GM08714 (cell line): ENCODE measurements around the gene VWA5B1.

Experiments used
- H3K4me3 ChIP-seq: fragments of 200-500 bp; sonication (Bioruptor generic); 2 replicates; pipeline ENCODE4 v1.5.1; 2014; ENCODE audit warnings: mild to moderate bottlenecking, low read length, inconsistent platforms
- ZNF274 ChIP-seq: IDR thresholded peaks from 2 replicates; pipeline ENCODE4 v1.6.1; 2012; ENCODE audit warnings: mild to moderate bottlenecking, low read depth, low read length

Gene VWA5B1

GRCh38 chr1:20345419-20345818, 54.7 kb downstream of the VWA5B1 start:
- TF ChIP-seq ZNF274: no peak
- H3K4me3 ChIP-seq: no peak overlapping the region

DNA sequence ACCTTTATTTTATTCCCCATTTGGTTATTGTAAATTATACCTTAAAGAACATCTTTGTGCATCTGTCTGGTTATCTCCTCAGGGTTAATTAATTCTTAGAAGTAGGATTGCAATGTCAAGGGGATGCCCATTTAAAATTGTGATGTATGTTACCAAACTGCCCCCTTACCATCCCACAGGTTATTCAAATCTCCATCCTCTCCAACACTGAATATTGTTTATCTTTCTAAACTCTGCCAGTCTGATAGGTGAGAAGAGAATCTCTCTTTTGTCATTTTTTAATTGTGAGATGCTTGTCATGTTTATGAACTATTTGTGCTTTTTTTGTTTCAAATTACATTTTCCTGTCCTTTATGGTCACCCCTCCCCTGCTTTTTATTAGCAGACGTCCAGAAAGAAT, 55.8 kb downstream of the VWA5B1 start:
- TF ChIP-seq ZNF274: no peak
- H3K4me3 ChIP-seq: no peak overlapping the region

- H3K4me3 ChIP-seq: no peak overlapping the region
Observed at GRCh38 chr1:20347699-20348098, 57.0 kb downstream of the VWA5B1 start.

DNA sequence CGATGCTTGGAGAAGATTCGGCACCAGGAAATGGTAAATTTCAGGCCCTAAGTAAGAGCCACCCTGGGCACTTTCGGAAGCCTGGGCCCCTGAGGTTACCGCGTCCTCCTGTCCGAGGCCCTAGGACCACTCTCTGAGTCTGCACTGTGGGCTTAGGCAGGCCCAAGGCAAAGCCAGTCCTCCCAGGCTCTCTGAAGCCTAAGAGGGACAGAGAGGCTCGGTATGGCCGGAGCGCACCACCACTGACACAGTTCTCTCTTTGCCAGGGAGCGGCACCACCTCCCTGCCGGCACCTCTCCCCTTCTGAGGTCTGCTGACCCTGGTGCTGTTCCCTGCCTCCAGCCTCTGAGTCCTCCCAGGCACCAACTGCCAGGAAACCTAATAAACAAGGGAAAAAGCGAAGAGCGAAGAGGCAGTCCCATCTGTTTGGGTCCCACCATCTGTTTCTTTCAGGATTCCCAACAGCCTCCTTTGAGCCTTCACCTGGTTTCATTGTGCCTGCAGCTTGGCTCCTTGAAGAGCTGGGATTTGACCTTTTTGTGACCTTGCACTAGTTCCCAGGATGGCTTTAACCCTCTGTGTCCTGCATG, 57.7 kb downstream of the VWA5B1 start:
- H3K4me3 ChIP-seq: no peak overlapping the region
- TF ChIP-seq ZNF274: no peak

More at GRCh38 chr1:20347699-20348098, 57.0 kb downstream of the VWA5B1 start:
- no peak for TF ChIP-seq ZNF274

DNA sequence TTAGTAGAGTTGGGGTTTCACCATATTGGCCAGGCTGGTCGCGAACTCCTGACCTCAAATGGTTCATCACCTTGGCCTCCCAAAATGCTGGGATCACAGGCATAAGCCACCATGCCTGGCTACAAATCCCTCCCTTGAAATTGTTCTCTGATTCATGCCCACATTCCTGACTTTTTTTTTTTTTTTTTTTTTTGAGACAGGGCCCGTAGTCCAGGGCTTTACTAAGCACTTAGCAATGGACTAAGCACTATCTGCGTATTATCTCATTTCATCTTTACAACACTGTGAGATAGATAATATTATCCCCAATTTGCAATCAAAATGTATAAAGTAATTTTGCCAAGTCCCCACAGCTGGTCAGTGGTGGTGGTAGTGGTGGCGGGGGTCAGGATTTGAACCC, 58.9 kb downstream of the VWA5B1 start:
- no peak overlapping the region for H3K4me3 ChIP-seq
- TF ChIP-seq ZNF274: no peak

- no peak overlapping the region for H3K4me3 ChIP-seq
- TF ChIP-seq ZNF274: no peak
Observed at GRCh38 chr1:20349971-20350370, 59.3 kb downstream of the VWA5B1 start.

DNA sequence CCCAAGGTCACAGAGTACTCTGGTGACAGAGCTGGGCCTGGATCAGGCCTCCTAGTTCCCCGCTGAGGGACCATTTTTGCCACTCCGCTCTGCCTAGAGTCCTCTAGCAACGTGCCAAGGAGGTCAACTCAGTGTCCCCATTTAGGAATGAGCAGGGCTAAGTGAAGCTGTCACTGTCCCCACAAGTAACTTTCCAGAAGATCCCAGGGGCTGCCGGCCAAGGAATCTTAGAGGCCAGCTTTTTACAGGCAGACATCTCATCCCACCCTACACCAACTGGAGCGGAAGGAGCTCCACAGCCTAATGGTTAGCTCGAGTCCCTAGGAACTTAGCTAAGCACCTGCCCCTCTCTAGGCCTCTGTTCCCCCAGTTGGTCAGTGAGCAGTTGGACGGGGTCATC, 59.7 kb downstream of the VWA5B1 start:
- TF ChIP-seq ZNF274: no peak
- no peak overlapping the region for H3K4me3 ChIP-seq

GRCh38 chr1:20351911-20352701, 61.4 kb downstream of the VWA5B1 start:
- no peak for TF ChIP-seq ZNF274
- no peak overlapping the region for H3K4me3 ChIP-seq

DNA sequence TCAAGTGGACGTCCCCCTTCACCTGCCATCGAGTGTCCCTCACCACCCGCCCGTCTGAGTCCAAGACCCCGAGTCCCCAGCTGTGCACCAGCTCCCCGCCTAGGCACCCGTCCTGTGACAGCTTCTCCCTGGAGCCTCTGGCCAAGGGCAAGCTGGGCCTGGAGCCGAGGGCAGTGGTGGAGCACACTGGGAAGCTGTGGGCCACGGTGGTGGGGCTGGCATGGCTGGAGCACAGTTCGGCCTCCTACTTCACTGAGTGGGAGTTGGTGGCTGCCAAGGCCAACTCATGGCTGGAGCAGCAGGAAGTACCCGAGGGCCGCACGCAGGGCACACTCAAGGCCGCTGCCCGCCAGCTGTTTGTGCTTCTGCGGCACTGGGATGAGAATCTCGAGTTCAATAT, 63.2 kb downstream of the VWA5B1 start:
- H3K4me3 ChIP-seq: no peak overlapping the region
- TF ChIP-seq ZNF274: no peak

DNA sequence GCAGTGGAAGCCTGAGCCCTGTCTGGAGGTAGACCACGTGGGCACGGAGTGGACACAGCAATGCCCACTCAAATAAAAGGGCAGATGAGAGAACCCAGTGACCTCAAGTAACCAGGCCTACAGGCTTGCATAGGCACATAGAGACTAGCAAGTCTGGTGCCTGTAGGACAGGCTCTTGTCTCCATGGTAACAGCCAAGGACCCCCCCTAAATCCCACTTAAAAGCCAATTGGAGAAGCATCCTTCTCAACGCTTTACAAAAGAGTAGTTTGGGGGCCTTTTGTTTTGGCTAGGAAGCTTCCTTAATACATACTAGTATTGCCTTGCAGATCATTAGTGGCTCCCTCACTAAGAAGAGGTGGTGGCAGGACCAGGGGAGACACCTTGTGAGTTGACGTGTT, 63.9 kb downstream of the VWA5B1 start:
- TF ChIP-seq ZNF274: no peak
- no peak overlapping the region for H3K4me3 ChIP-seq

GRCh38 chr1:20355101-20355827, 64.6 kb downstream of the VWA5B1 start:
- no peak for TF ChIP-seq ZNF274
- no peak overlapping the region for H3K4me3 ChIP-seq

DNA sequence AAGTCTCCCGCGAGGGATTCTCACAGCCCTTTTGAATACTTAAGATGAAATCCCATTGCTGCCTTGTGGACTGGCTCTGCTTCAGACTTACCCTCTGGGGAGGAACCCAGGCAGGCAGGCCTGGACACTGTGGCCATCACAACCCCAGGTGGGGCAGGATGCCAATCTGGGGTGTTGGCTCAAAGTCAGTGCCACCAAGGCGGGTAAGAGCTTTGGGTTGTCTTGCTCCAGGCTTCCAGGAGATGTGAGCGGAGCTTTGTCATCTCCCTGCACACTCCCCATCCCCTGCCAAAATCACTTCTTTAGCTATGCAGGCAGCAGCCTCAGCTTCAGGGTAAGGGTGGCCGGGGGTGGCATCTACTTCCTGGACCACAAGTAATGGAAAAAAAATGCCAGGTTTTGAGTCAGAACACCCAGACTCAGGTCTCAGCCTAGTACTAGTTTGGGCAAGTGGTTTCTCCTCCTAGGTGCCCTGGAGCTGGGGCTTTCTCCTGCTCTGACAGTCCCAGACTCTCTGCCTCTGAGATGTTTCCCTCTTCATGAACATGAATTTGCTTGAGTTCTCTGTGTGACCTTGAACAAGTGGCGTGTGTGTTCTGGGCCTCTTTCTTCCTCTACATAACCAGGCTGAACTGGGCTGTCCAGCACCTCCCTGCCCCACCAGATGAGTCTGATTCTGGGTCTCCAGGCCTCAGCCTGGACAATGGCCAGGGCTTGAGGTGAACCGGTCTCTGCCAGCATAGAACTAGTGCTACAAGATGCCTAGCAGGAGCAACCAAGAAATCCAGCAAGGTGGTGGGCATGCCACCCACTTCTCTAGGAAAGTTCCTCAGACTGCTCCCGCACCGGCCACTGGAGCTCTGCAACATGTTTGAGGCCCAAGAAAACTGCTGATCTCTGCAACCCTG, 65.4 kb downstream of the VWA5B1 start:
- no peak for TF ChIP-seq ZNF274
- H3K4me3 ChIP-seq: no peak overlapping the region

- no peak overlapping the region for H3K4me3 ChIP-seq
- no peak for TF ChIP-seq ZNF274
Observed at GRCh38 chr1:20356850-20357459, 66.3 kb downstream of the VWA5B1 start.
